Astrocyte (in vitro differentiated cells and primary cell): ENCODE data around the gene LRRC3. TPM values are rescaled to one million over a fixed set of nuclear protein-coding genes. Genes with fewer than 3 reads are reported as not detected.

Experiments used
- DNase-seq: peaks from one replicate; pipeline ENCODE4 v3.0.0-alpha.2; 2010; ENCODE audit warnings: low read depth
- FAIRE-seq: peaks from 2 replicates; lab custom pipeline; 2011; peaks lifted over from hg19 to GRCh38; lab: Jason Lieb, UNC
- H2AFZ ChIP-seq: 2 replicates; pipeline ENCODE4 v1.6.0; 2012; ENCODE audit warnings: low read depth, low read length, inconsistent platforms
- H3K27ac ChIP-seq: 2 replicates; pipeline ENCODE4 v1.5.1; 2011; ENCODE audit warnings: low read depth, low read length, inconsistent platforms
- H3K27me3 ChIP-seq: 2 replicates; pipeline ENCODE4 v1.6.0; 2011; ENCODE audit warnings: low read length, inconsistent platforms; ENCODE audit not compliant: insufficient read depth
- H3K36me3 ChIP-seq: 2 replicates; pipeline ENCODE4 v1.5.1; 2011; ENCODE audit warnings: low read length, inconsistent platforms; ENCODE audit not compliant: insufficient read depth
- H3K4me1 ChIP-seq: 2 replicates; pipeline ENCODE4 v1.5.1; 2011; ENCODE audit warnings: low read length, inconsistent platforms; ENCODE audit not compliant: insufficient read depth
- H3K4me2 ChIP-seq: 2 replicates; pipeline ENCODE4 v1.6.0; 2012; ENCODE audit warnings: low read length, inconsistent platforms
- H3K4me3 ChIP-seq: 2 replicates; pipeline ENCODE4 v1.5.1; 2011; ENCODE audit warnings: low read depth, mild to moderate bottlenecking, low read length, inconsistent platforms; ENCODE audit not compliant: insufficient read depth
- H3K79me2 ChIP-seq: 2 replicates; pipeline ENCODE4 v1.6.0; 2012; ENCODE audit warnings: mild to moderate bottlenecking, low read length, inconsistent platforms; ENCODE audit not compliant: insufficient read depth
- H3K9ac ChIP-seq: 2 replicates; pipeline ENCODE4 v1.6.0; 2012; ENCODE audit warnings: mild to moderate bottlenecking, low read length, inconsistent platforms
- H3K9me3 ChIP-seq: 2 replicates; pipeline ENCODE4 v1.5.1; 2012; ENCODE audit warnings: low read depth, mild to moderate bottlenecking, low read length, inconsistent platforms; ENCODE audit not compliant: insufficient read depth
- H4K20me1 ChIP-seq: 2 replicates; pipeline ENCODE4 v1.6.0; 2012; ENCODE audit warnings: low read length, inconsistent platforms; ENCODE audit not compliant: insufficient read depth
- H3K27ac Mint-ChIP-seq: one replicate; pipeline ENCODE4 v1.8.0; 2021; ENCODE audit warnings: mild to moderate bottlenecking, mixed read lengths; ENCODE audit not compliant: unreplicated experiment
- H3K27me3 Mint-ChIP-seq: one replicate; pipeline ENCODE4 v1.8.0; 2021; ENCODE audit warnings: low read depth, mixed read lengths; ENCODE audit not compliant: unreplicated experiment
- H3K36me3 Mint-ChIP-seq: one replicate; pipeline ENCODE4 v1.8.0; 2021; ENCODE audit warnings: low read depth, mixed read lengths; ENCODE audit not compliant: unreplicated experiment
- H3K4me1 Mint-ChIP-seq: one replicate; pipeline ENCODE4 v1.8.0; 2021; ENCODE audit warnings: low read depth, mixed read lengths; ENCODE audit not compliant: unreplicated experiment
- H3K4me3 Mint-ChIP-seq: one replicate; pipeline ENCODE4 v1.8.0; 2021; ENCODE audit warnings: mild to moderate bottlenecking, moderate library complexity, mixed read lengths; ENCODE audit not compliant: unreplicated experiment
- H3K9me3 Mint-ChIP-seq: one replicate; pipeline ENCODE4 v1.8.0; 2021; ENCODE audit warnings: mild to moderate bottlenecking, mixed read lengths; ENCODE audit not compliant: unreplicated experiment
- EZH2 ChIP-seq: IDR thresholded peaks from 2 replicates; pipeline ENCODE4 v1.6.1; 2012; ENCODE audit warnings: mild to moderate bottlenecking, low read length, inconsistent platforms; ENCODE audit not compliant: insufficient read depth
- total RNA-seq: library from RNA; stranded (reverse); gene quantifications from 2 replicates; pipeline ENCODE4 v1.2.1, GENCODE V29; 2021
- TF ChIP-seq, protein P1 (sequence below): IDR thresholded peaks from 2 replicates; pipeline ENCODE4 v1.5.1; 2011; ENCODE audit warnings: low read depth, mild to moderate bottlenecking, inconsistent platforms, low read length, moderate library complexity; ENCODE audit not compliant: insufficient read depth

LRRC3 gene
- total RNA-seq, 1 donor from 2014 or later: 5.2 TPM

DNA sequence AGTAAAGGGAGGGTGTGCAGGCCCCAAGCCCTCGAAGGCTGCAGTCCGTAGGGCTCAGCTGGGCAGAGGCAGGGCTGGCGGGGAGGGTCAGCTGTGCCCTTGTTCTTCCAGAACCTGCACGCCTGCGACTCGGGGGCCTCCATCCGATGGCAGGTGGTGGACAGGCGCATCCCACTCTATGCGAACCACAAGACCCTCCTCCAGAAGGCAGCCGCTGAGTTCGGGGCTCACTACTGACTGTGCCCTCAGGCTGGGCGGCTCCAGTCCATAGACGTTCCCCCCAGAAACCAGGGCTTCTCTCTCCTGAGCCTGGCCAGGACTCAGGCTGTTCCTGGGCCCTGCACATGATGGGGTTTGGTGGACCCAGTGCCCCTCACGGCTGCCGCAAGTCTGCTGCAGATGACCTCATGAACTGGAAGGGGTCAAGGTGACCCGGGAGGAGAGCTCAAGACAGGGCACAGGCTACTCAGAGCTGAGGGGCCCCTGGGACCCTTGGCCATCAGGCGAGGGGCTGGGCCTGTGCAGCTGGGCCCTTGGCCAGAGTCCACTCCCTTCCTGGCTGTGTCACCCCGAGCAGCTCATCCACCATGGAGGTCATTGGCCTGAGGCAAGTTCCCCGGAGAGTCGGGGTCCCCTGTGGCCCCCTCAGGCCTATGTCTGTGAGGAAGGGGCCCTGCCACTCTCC is 13.6 kb upstream of the LRRC3 start:
- no peaks in the 10 kb centered on the region for H3K79me2 ChIP-seq
- H3K4me1 ChIP-seq: no peaks in the 10 kb centered on the region
- H2AFZ ChIP-seq: no peak overlapping the region
- H3K9me3 Mint-ChIP-seq: no peaks in the 10 kb centered on the region
- no peaks in the 10 kb centered on the region for H4K20me1 ChIP-seq
- H3K4me2 ChIP-seq: no peak overlapping the region
- H3K27me3 ChIP-seq: no peaks in the 10 kb centered on the region
- H3K36me3 Mint-ChIP-seq: no peaks in the 10 kb centered on the region
- no peak overlapping the region for H3K27ac Mint-ChIP-seq
- no peaks in the 10 kb centered on the region for H3K4me1 Mint-ChIP-seq
- H3K9me3 ChIP-seq: no peaks in the 10 kb centered on the region
- no peak overlapping the region for H3K9ac ChIP-seq
- no peak overlapping the region for H3K27ac ChIP-seq
- no peak for DNase-seq
- H3K4me3 Mint-ChIP-seq: no peak overlapping the region
- no peaks in the 10 kb centered on the region for H3K36me3 ChIP-seq
- TF ChIP-seq, protein P1, sequence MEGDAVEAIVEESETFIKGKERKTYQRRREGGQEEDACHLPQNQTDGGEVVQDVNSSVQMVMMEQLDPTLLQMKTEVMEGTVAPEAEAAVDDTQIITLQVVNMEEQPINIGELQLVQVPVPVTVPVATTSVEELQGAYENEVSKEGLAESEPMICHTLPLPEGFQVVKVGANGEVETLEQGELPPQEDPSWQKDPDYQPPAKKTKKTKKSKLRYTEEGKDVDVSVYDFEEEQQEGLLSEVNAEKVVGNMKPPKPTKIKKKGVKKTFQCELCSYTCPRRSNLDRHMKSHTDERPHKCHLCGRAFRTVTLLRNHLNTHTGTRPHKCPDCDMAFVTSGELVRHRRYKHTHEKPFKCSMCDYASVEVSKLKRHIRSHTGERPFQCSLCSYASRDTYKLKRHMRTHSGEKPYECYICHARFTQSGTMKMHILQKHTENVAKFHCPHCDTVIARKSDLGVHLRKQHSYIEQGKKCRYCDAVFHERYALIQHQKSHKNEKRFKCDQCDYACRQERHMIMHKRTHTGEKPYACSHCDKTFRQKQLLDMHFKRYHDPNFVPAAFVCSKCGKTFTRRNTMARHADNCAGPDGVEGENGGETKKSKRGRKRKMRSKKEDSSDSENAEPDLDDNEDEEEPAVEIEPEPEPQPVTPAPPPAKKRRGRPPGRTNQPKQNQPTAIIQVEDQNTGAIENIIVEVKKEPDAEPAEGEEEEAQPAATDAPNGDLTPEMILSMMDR: no peak
- TF ChIP-seq EZH2: no peak
- peaks cover 19% of the 10 kb centered on the region for H3K27me3 Mint-ChIP-seq
- no peak overlapping the region for H3K4me3 ChIP-seq
- no peak for FAIRE-seq

DNA sequence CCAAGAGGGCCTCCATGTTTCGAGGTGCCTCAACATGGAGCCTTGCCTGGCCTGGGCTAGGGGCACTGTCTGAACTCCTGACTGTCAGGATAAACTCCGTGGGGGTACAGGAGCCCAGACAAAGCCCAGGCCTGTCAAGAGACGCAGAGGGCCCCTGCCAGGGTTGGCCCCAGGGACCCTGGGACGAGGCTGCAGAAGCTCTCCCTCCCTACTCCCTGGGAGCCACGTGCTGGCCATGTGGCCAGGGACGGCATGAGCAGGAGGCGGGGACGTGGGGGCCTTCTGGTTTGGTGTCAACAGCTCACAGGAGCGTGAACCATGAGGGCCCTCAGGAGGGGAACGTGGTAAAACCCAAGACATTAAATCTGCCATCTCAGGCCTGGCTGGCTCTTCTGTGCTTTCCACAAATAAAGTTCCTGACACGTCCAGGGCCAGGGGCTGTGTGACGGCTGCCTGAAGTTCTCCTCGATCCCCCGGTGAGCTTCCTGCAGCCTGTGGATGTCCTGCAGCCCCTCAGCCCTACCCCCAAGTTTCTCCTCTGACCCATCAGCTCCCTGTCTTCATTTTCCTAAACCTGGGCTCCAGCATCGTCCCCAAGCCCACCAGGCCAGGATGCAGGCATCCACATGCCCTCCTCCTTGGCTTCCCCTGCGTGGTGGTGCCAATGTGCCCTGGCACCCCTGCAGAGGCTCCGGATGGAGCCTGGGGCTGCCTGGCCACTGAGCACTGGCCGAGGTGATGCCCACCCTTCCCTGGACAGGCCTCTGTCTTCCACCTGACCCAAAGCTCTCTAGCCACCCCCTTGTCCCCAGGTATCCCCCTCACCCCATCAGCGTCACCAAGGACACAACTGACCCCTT is 12.8 kb upstream of the LRRC3 start:
- Histone ChIP-seq H2AFZ (no peak overlapping the region), H3K27me3 (peaks cover 3% of the 10 kb centered on the region), H4K20me1 (no peaks in the 10 kb centered on the region), H3K9me3 (no peaks in the 10 kb centered on the region), H3K4me2 (no peak overlapping the region), H3K27ac (no peak overlapping the region), H3K79me2 (no peaks in the 10 kb centered on the region), H3K4me1 (no peaks in the 10 kb centered on the region), H3K4me3 (no peak overlapping the region), H3K9ac (no peak overlapping the region), H3K36me3 (no peaks in the 10 kb centered on the region)
- FAIRE-seq (no peak), DNase-seq (no peak)
- H3K4me3 Mint-ChIP-seq: no peak overlapping the region
- no peaks in the 10 kb centered on the region for H3K36me3 Mint-ChIP-seq
- no peaks in the 10 kb centered on the region for H3K4me1 Mint-ChIP-seq
- H3K9me3 Mint-ChIP-seq: no peaks in the 10 kb centered on the region
- no peak overlapping the region for H3K27ac Mint-ChIP-seq
- TF ChIP-seq, protein P1: no peak
- TF ChIP-seq EZH2: no peak
- peaks cover 15% of the 10 kb centered on the region for H3K27me3 Mint-ChIP-seq
